Activated gamma-delta T cell treated with Interleukin-2 at 50 U/mL for 16 hours (primary cell): Measurements from ENCODE around the gene NUDT8.
"Not testable (repeated sequence)": the region's sequence is repeated elsewhere in the genome, so short reads cannot be mapped to it uniquely, and the experiment has no call there.

Experiments
- DNase-seq: peaks from one replicate; pipeline ENCODE4 v3.0.0-alpha.2; 2020

NUDT8 gene

GRCh38 chr11:67659651-67660165 is 30.0 kb upstream of the NUDT8 start:
- not testable (repeated sequence) for DNase-seq

- no peak for DNase-seq
These were observed 27.6 kb upstream of the NUDT8 start for GRCh38 chr11:67657300-67657699.

- DNase-seq, result no peak
These were observed 26.7 kb upstream of the NUDT8 start for GRCh38 chr11:67656278-67656922.

GRCh38 chr11:67654225-67654624 is 24.5 kb upstream of the NUDT8 start:
- DNase-seq, result no peak

- DNase-seq, result no peak
These were observed 23.5 kb upstream of the NUDT8 start for GRCh38 chr11:67652965-67653845.

GRCh38 chr11:67651976-67652781 is 22.4 kb upstream of the NUDT8 start:
- no peak for DNase-seq

GRCh38 chr11:67649634-67650510 is 20.1 kb upstream of the NUDT8 start:
- DNase-seq, result no peak

- no peak for DNase-seq
These were observed 19.3 kb upstream of the NUDT8 start for GRCh38 chr11:67648796-67649613.

GRCh38 chr11:67648140-67648795 is 18.5 kb upstream of the NUDT8 start:
- DNase-seq, result peak; percentile 58

GRCh38 chr11:67647471-67647870 is 17.7 kb upstream of the NUDT8 start:
- no peak for DNase-seq

GRCh38 chr11:67646535-67647336 is 17.0 kb upstream of the NUDT8 start:
- DNase-seq, result peak; percentile 41

GRCh38 chr11:67645521-67646461 is 16.1 kb upstream of the NUDT8 start:
- DNase-seq, result no peak

GRCh38 chr11:67644472-67645418 is 15.0 kb upstream of the NUDT8 start:
- DNase-seq, result no peak

- DNase-seq, result no peak
These were observed 14.3 kb upstream of the NUDT8 start for GRCh38 chr11:67644042-67644441.

- no peak for DNase-seq
These were observed 12.7 kb upstream of the NUDT8 start for GRCh38 chr11:67642173-67643120.
